Fibroblast of mammary gland (primary cell): Measurements from ENCODE around the gene DMWD.

Experiments
- DNase-seq: peaks from one replicate; pipeline ENCODE4 v3.0.0-alpha.2; 2010; ENCODE audit warnings: low read depth
- H3K4me3 ChIP-seq: 2 replicates; pipeline ENCODE4 v1.5.1; 2011; ENCODE audit warnings: low read depth, mild to moderate bottlenecking, low read length, moderate library complexity; ENCODE audit not compliant: control insufficient read depth
- TF ChIP-seq, protein P1 (sequence below): conservative IDR thresholded peaks from 2 replicates; pipeline ENCODE4 v1.5.1; 2011; ENCODE audit warnings: low read depth, low read length, inconsistent platforms; ENCODE audit not compliant: control insufficient read depth, insufficient read depth

DMWD gene

DNA sequence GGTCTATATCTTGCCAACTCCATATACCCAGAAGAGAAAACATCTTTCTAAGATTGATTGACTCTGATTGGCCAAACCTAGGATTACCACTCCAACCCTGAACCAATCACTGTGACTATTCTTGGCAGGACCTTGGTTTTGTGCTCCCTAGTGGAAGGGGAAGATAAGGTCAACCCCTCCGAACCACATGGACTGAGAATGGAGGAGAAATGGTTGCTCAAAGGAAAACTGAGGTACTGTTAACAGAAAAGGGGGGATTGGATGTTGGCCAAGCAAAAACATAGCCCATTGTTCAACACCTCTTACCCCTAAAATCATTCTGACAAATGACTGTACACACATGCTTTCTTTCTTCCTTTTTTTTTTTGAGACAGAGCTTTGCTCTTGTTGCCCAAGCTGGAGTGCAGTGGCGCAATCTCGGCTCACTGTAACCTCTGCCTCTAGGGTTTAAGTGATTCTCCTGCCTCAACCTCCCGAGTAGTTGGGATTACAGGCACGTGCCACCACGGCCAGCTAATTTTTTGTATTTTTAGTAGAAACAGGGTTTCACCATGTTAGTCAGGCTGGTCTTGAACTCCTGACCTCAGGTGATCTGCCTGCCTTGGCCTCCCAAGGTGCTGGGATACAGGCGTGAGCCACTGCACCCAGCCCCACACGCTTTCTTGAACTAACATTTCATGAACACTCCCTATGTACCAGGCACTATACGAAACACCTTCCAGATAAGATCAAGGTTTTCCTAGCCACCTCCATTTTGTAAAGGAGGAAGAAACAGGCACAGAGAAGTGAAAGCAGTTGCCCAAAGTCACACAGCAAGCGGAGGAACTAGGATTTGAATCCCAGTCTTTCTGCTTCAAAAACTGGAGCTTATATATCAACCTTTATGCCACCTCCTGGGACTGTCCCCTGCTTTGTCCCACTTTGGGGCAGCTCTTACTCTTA lies 52.9 kb downstream of the DMWD start:
- TF ChIP-seq, protein P1, sequence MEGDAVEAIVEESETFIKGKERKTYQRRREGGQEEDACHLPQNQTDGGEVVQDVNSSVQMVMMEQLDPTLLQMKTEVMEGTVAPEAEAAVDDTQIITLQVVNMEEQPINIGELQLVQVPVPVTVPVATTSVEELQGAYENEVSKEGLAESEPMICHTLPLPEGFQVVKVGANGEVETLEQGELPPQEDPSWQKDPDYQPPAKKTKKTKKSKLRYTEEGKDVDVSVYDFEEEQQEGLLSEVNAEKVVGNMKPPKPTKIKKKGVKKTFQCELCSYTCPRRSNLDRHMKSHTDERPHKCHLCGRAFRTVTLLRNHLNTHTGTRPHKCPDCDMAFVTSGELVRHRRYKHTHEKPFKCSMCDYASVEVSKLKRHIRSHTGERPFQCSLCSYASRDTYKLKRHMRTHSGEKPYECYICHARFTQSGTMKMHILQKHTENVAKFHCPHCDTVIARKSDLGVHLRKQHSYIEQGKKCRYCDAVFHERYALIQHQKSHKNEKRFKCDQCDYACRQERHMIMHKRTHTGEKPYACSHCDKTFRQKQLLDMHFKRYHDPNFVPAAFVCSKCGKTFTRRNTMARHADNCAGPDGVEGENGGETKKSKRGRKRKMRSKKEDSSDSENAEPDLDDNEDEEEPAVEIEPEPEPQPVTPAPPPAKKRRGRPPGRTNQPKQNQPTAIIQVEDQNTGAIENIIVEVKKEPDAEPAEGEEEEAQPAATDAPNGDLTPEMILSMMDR = no peak
- DNase-seq = no peak
- no peak overlapping the region for H3K4me3 ChIP-seq

DNA sequence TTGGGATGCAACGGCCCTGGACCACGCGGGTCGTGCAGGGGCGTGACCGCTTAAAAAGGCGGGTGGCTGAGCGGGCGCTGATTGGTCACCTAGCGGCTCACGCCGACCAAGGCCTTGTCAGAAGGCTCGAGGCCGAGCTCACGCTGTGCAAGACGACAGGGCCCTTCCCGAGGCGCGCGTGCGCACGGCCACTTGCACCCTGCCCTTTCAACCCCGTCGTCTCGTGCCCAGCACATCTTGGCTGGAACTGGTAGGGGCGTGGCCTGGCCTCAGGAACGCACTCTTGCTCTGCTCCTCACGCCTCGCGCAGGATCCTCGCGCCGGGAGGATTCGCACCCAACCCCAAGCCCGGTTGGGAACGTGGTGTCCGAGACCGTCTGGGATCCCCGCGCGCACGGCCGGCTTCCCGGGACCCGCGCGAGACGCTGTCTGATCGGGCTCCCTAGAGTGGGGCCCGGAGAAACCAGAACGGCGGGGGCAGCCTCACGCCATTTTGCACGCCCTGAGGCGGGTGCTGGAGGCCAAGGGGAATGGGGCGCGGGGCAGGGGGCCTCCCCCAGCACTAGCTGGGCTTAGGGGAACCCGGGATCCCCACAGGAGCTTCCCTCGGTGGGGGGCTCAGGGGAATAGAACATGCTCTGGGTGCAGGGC lies 59.4 kb downstream of the DMWD start, which contains the start of gene MEIOSIN:
Gene MEIOSIN (plus strand): TSS at position 280 of the 651 bp plus-strand sequence. CDS start 1,938 bp downstream, outside the sequence.
- TF ChIP-seq, protein P1 = no peak
- no peak for DNase-seq
- no peak within 1 kb of the TSS for H3K4me3 ChIP-seq
